ENCODE measurements around the gene MST1R.
A peak's percentile ranks its signal among the peaks of the same experiment; 100 is the strongest.

MST1R gene

DNA sequence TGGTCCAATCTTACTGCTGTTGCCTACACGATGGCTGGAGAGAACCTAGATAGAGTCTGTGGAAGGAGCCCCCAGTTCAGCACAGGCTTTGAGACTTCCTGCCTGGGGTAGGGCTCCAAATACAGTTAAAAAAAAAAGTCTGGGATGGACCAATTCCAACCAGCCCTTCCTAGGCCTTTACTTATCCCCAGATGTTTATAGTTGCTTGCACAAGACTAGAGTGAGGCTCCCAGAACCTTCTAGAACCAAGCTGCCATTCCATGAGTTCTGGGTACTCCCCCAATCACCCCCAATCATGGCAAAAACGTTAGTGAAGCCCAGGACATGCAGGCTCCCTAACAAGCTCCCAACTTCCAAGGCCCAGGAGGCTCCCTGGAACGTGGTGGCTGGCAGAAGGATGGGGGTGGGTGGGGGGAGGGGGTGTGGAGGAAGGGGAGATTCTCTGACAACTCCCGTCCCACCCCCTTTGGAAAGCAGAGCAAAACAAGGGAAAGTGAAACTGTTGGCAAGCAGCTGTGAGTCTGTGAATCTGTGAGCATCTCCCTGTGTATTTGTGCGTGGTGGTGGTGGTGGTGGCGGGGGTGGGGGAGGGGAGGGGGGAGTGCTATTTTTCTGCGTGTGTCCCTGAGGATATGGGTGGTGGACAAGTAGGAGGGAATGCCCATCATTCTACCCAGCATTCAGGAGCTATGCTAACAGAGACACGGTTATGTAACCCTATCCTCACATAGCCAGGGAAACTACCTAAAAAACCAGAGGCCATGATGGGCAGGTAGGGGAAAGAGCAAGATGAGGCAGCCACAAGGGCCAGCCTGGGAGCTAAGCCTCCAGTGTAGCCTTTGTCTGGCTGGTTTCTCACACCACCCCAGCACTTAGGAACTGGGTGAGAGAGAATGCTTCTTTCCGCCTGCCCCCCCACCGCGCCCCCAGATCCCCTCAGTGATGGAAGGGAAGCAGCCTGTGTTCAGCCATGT, 2.0 kb downstream of the MST1R start:
- H3K4me3 ChIP-seq: no peak overlapping the region
- H3K4me2 ChIP-seq: peak overlapping the region; percentile 70
- H3K27ac ChIP-seq: peak overlapping the region; percentile 55
- TF ChIP-seq Cebpa-rat (IDR thresholded peaks at IDR 0.05): no peak
- H3K9ac ChIP-seq: peak overlapping the region; percentile 27; the same call in 1 of the 2 replicates
- no peaks in the 10 kb centered on the region for H3K36me3 ChIP-seq
- H3K4me1 ChIP-seq: peaks cover 58% of the 10 kb centered on the region
- no peaks in the 10 kb centered on the region for H4K20me1 ChIP-seq
- no peaks in the 10 kb centered on the region for H3K9me3 ChIP-seq
- H3K27me3 ChIP-seq: no peaks in the 10 kb centered on the region

DNA sequence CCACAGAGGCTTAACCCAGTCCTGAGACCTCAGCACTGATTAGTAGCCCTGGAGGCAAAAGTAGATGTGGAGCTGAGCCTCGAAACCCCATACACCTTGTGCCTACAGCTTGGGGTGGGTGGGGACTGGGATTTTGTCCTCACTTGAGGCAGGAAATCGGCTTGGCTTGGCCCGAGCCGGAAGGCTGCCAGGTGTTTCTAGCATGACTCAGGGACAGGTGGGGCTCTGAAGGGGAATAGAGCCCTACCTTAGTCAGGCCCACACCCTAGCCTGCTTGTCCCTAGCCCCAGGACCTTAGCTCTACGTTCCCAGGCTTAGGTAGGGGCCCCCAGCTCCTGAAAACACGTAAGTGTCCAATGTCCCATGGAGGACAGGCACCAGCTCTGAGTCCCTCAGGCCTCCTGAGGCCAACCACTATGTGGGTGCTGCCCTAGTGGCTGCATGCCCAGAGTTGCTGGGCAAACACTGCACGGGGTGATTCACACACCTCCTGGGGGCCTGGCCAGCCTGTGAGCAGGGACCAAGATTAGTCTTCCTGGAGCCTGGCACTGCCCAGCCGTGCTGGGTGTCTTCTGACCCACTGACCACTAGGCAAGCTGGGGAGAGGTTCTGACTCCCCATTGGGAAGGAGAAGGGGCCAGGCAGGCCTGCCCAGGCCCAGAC, 3.1 kb downstream of the MST1R start:
- no peak overlapping the region for H3K9ac ChIP-seq
- H3K27ac ChIP-seq: peak overlapping the region; percentile 55
- peak overlapping the region; percentile 52; the same call in 1 of the 2 replicates for H3K4me2 ChIP-seq
- H3K4me3 ChIP-seq: no peak overlapping the region
- H4K20me1 ChIP-seq: no peaks in the 10 kb centered on the region
- no peak for TF ChIP-seq Cebpa-rat (IDR thresholded peaks at IDR 0.05)
- no peaks in the 10 kb centered on the region for H3K36me3 ChIP-seq
- no peaks in the 10 kb centered on the region for H3K9me3 ChIP-seq
- no peaks in the 10 kb centered on the region for H3K27me3 ChIP-seq
- H3K4me1 ChIP-seq: peaks cover 48% of the 10 kb centered on the region

DNA sequence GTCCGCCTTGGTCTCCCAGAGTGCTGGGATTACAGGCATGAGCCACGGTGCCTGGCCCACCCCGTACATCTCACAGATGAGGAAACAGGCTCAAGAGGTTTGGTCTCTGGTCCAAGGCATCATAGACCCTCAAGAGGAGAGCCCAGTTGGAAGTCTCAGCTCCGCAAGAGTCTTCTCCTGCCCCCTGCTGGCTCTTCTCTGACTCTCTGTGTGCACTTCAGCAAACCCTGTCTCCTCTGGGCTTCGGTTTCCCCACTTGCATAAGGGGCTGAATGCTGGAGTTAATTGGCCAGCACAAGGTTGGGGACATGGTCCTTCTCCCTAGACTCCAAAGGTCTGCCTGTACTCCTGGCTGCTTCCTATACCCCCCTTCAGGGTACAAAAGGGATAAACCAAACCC, 3.9 kb downstream of the MST1R start:
- peaks cover 39% of the 10 kb centered on the region for H3K4me1 ChIP-seq
- H3K4me3 ChIP-seq: no peak overlapping the region
- TF ChIP-seq Cebpa-rat (IDR thresholded peaks at IDR 0.05): no peak
- H3K36me3 ChIP-seq: no peaks in the 10 kb centered on the region
- no peak overlapping the region for H3K27ac ChIP-seq
- H3K4me2 ChIP-seq: no peak overlapping the region
- H3K9me3 ChIP-seq: no peaks in the 10 kb centered on the region
- no peaks in the 10 kb centered on the region for H4K20me1 ChIP-seq
- H3K27me3 ChIP-seq: no peaks in the 10 kb centered on the region
- H3K9ac ChIP-seq: no peak overlapping the region

DNA sequence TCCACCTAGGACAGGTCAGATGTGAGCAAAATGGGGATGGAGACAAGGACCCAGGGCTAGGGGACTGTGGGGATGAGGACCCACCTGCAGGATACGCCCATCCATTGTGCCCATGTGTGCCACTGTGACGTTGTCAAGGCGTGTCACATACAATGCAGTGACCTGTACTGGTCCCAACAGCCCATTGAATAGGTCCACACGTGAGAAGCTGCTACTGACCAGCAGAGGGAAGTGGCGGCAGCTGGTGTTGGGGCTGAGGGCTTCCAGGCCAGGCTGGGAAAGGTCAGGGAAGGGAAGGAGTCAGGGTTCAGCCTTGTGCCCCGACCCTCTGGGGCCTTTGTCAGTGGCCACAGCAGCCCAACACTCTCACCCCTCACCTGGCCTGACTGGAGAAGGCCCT, 4.7 kb downstream of the MST1R start:
- no peak overlapping the region for H3K4me3 ChIP-seq
- peaks cover 31% of the 10 kb centered on the region for H3K4me1 ChIP-seq
- H4K20me1 ChIP-seq: no peaks in the 10 kb centered on the region
- H3K4me2 ChIP-seq: no peak overlapping the region
- no peaks in the 10 kb centered on the region for H3K9me3 ChIP-seq
- H3K36me3 ChIP-seq: no peaks in the 10 kb centered on the region
- H3K27ac ChIP-seq: no peak overlapping the region
- TF ChIP-seq Cebpa-rat (IDR thresholded peaks at IDR 0.05): no peak
- no peaks in the 10 kb centered on the region for H3K27me3 ChIP-seq
- no peak overlapping the region for H3K9ac ChIP-seq

DNA sequence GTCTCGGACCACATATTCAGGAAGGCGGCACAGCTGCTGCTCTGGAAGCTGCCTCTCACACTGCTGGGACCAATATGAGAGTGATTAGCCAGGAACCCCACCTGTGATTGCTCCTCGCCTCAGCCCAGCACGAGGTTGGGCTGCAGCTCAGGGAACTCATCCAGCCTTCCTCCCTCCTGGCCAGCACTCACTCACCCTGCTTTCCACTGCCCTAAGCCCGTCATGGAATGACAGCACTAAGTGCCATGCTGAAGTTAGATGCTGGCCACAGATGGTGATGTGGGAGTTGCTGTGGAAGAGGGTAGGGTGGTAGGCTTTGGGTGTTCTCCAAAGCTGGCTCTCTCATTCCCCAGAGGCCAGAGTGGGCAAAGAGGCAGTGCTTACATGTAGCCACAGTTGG, 7.3 kb downstream of the MST1R start:
- H3K4me2 ChIP-seq: no peak overlapping the region
- H3K27ac ChIP-seq: no peak overlapping the region
- H3K4me1 ChIP-seq: peaks cover 7% of the 10 kb centered on the region; the same call in 1 of the 2 replicates
- no peak for TF ChIP-seq Cebpa-rat (IDR thresholded peaks at IDR 0.05)
- no peaks in the 10 kb centered on the region for H4K20me1 ChIP-seq
- no peak overlapping the region for H3K9ac ChIP-seq
- no peaks in the 10 kb centered on the region for H3K36me3 ChIP-seq
- H3K27me3 ChIP-seq: no peaks in the 10 kb centered on the region
- no peaks in the 10 kb centered on the region for H3K9me3 ChIP-seq
- no peak overlapping the region for H3K4me3 ChIP-seq

DNA sequence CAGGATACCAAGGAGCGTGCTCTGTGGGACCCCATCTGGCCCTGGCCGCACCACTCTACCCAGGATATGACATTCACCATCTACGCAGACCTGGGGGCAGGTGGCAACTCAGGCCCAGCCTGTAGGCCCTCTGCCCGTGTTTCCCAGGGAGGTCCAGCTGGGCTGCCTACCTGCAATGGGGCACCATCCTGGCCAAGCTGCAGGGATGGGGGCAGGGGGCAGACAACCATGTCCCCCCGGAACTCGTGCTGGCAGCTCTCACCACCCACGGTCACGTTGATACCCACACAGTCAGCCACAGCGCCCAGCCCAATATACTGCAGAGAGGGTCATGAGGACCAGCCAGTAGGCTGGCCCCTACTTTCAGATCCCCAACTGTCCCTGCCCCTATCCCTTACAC, 7.9 kb downstream of the MST1R start:
- H3K27ac ChIP-seq: no peak overlapping the region
- H4K20me1 ChIP-seq: no peaks in the 10 kb centered on the region
- no peaks in the 10 kb centered on the region for H3K9me3 ChIP-seq
- H3K36me3 ChIP-seq: no peaks in the 10 kb centered on the region
- H3K4me3 ChIP-seq: no peak overlapping the region
- H3K9ac ChIP-seq: no peak overlapping the region
- no peak overlapping the region for H3K4me2 ChIP-seq
- TF ChIP-seq Cebpa-rat (IDR thresholded peaks at IDR 0.05): no peak
- no peaks in the 10 kb centered on the region for H3K27me3 ChIP-seq
- H3K4me1 ChIP-seq: peaks cover 2% of the 10 kb centered on the region; the same call in 1 of the 2 replicates

DNA sequence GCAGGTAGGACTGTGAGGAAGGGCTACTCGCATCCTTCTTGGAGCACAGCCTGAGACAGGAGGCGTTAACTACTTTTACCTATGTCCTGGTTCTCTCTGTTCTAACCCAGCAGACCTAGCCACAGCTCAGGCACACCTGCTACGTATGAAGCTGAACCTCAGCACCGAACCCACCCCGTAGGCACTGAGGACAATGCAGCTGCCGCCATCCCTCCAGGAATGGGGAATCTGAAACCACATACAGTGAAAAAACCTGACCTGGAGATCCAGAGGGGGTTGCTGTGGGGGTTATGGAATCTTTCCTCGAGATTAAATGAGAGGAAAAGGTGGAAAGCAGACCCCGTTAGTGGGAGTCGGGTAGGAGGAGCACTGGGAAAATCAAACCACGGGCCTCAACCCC, 14.4 kb downstream of the MST1R start:
- Histone ChIP-seq H3K27me3 (no peaks in the 10 kb centered on the region), H3K36me3 (no peaks in the 10 kb centered on the region), H3K4me3 (no peak overlapping the region), H4K20me1 (no peaks in the 10 kb centered on the region), H3K9me3 (no peaks in the 10 kb centered on the region), H3K9ac (no peak overlapping the region), H3K4me2 (no peak overlapping the region), H3K4me1 (peaks cover 23% of the 10 kb centered on the region), H3K27ac (no peak overlapping the region)
- no peak for TF ChIP-seq Cebpa-rat (IDR thresholded peaks at IDR 0.05)

DNA sequence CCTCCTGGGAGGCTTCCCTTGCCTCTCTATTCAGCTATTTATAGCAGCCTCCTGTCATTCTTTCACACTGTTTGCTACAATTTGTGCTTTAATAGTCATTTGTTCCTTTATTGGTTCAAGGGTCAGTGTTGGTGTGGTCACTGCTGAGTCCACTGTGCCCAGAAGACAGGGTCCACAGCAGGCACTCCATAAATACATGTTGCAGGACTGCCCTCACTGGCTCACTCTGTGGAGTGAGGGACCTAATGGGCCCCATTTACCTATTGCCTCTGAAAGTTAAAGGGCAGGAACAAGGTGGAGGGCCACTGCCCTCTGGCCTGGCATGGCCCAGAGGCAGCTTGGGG, 16.8 kb downstream of the MST1R start:
- no peaks in the 10 kb centered on the region for H4K20me1 ChIP-seq
- peaks cover 34% of the 10 kb centered on the region for H3K4me1 ChIP-seq
- no peaks in the 10 kb centered on the region for H3K9me3 ChIP-seq
- no peak for TF ChIP-seq Cebpa-rat (IDR thresholded peaks at IDR 0.05)
- H3K27ac ChIP-seq: 0 out of 2 replicates have a peak overlapping the region, but pooled peaks have one; percentile 13
- H3K4me3 ChIP-seq: no peak overlapping the region
- peak overlapping the region; percentile 59 for H3K4me2 ChIP-seq
- no peaks in the 10 kb centered on the region for H3K36me3 ChIP-seq
- H3K27me3 ChIP-seq: no peaks in the 10 kb centered on the region
- peak overlapping the region; percentile 2; the same call in 1 of the 2 replicates for H3K9ac ChIP-seq

DNA sequence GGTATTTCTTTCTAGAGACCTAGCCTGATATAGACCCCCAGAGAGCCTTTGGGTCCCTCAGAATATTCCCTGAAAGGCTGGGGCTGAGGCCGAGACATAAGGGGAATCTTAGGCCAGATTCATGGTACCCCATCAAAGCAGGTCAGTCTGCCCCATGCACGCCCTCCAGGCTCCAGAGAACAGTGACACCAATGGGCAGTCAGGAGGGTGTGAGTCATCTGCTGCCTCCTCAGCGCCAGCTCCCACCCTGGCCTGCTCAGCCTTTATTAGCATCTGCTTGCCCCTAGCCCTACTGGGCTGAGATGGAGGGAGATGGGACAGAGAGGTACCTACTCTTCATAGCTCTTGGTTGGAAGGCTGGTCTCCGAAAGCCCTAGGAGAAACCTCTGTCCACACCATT, 19.7 kb downstream of the MST1R start:
- no peaks in the 10 kb centered on the region for H3K27me3 ChIP-seq
- no peaks in the 10 kb centered on the region for H3K9me3 ChIP-seq
- peaks cover 63% of the 10 kb centered on the region for H3K4me1 ChIP-seq
- H3K4me2 ChIP-seq: no peak overlapping the region
- no peak overlapping the region for H3K4me3 ChIP-seq
- H3K36me3 ChIP-seq: no peaks in the 10 kb centered on the region
- H4K20me1 ChIP-seq: no peaks in the 10 kb centered on the region
- H3K27ac ChIP-seq: no peak overlapping the region
- no peak overlapping the region for H3K9ac ChIP-seq
- no peak for TF ChIP-seq Cebpa-rat (IDR thresholded peaks at IDR 0.05)

DNA sequence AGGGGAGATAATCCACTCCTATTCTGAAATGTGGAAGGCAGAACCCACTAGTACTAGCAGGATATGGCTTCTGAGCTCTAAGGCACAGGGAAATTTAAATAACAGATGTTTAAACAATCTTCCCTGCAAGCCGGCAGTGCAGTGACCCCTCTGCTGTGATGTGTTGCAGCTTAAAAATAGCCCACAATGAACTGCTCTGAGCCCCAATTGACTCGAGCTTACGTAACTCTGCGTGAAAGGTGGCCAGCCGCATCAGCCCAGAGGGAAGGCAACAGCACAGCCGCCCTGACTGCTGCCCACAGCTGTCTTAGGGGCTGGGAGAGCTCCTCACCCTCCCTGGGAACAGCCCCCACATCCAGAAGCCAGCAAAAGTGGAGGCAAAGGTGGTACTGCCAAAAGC, 21.5 kb downstream of the MST1R start:
- peak overlapping the region; percentile 87 for H3K4me2 ChIP-seq
- no peaks in the 10 kb centered on the region for H3K36me3 ChIP-seq
- H3K9ac ChIP-seq: no peak overlapping the region
- no peaks in the 10 kb centered on the region for H3K27me3 ChIP-seq
- H4K20me1 ChIP-seq: no peaks in the 10 kb centered on the region
- H3K4me1 ChIP-seq: peaks cover 73% of the 10 kb centered on the region
- no peaks in the 10 kb centered on the region for H3K9me3 ChIP-seq
- H3K4me3 ChIP-seq: no peak overlapping the region
- 0 out of 2 replicates have a peak overlapping the region, but pooled peaks have one; percentile 48 for H3K27ac ChIP-seq
- TF ChIP-seq Cebpa-rat (IDR thresholded peaks at IDR 0.05): no peak
